ENCODE data around the gene SMG6. TPM values are rescaled to one million over a fixed set of nuclear protein-coding genes. Genes with fewer than 3 reads are reported as not detected.

SMG6 gene
- total and polyA plus RNA-seq, 2 of the 13 experiments (the other 11 are each of a cell fraction or from before 2014, with no cell fraction given) = 4.6 to 14.6 TPM

DNA sequence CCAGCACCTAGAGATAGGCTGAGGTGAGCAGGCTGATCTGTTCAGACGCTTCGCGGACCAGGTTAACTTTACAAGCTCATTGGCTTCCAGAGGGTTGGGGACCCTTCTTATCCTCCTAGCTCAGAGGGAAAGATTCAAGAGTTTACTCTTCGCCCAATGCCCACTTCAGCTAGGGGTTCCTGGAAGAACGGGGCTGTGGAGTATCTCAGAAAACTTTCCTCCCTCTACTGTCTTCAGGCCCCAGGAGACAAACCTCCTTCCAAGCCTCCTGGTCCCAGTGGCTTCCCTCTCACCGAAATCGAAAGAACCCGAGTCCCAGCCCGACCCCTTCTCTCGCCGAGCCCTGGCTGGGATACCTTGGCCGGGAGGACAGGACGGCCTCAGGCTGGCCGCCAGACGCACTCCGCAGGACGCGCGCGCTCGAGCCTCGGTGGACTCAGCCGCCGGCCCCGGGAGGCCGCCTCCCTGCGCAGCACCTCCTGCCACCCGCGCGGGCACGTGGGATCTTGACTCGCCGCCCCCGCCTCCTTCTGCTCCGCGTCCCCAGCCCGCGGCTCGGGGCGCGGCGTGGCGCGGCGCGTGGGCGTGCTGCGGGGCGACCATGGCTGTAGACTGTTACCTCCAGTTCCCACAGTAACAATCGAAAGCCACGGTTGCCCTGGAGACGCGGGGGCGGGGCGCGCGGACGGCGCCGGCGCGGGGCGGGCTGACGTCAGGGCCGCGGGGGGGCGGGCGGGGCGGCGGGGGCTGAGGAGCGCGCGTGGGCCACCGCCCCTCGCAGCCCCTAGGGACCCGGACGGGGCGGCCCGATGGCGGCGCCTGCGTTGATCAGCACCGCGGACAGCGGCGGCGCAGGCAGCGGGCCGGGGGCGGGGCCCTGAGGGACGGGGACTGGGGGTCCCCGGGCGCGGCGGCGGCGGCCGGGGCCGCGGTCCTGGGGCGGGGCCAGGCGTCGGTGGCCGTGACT, 254.0 kb downstream of the SMG6 start (continued):
- TF ChIP-seq, protein P1, sequence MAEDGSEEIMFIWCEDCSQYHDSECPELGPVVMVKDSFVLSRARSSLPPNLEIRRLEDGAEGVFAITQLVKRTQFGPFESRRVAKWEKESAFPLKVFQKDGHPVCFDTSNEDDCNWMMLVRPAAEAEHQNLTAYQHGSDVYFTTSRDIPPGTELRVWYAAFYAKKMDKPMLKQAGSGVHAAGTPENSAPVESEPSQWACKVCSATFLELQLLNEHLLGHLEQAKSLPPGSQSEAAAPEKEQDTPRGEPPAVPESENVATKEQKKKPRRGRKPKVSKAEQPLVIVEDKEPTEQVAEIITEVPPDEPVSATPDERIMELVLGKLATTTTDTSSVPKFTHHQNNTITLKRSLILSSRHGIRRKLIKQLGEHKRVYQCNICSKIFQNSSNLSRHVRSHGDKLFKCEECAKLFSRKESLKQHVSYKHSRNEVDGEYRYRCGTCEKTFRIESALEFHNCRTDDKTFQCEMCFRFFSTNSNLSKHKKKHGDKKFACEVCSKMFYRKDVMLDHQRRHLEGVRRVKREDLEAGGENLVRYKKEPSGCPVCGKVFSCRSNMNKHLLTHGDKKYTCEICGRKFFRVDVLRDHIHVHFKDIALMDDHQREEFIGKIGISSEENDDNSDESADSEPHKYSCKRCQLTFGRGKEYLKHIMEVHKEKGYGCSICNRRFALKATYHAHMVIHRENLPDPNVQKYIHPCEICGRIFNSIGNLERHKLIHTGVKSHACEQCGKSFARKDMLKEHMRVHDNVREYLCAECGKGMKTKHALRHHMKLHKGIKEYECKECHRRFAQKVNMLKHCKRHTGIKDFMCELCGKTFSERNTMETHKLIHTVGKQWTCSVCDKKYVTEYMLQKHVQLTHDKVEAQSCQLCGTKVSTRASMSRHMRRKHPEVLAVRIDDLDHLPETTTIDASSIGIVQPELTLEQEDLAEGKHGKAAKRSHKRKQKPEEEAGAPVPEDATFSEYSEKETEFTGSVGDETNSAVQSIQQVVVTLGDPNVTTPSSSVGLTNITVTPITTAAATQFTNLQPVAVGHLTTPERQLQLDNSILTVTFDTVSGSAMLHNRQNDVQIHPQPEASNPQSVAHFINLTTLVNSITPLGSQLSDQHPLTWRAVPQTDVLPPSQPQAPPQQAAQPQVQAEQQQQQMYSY (CRISPR knock-in tag; IDR thresholded peaks at IDR 0.05) = no peak
- TF ChIP-seq, protein P2, sequence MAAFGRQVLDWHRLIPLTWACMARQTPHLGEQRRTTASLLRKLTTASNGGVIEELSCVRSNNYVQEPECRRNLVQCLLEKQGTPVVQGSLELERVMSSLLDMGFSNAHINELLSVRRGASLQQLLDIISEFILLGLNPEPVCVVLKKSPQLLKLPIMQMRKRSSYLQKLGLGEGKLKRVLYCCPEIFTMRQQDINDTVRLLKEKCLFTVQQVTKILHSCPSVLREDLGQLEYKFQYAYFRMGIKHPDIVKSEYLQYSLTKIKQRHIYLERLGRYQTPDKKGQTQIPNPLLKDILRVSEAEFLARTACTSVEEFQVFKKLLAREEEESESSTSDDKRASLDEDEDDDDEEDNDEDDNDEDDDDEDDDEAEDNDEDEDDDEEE (CRISPR knock-in tag; IDR thresholded peaks at IDR 0.05) = 0 out of 2 replicates have a peak, but pooled peaks have one; percentile 53
- TF ChIP-seq ZNF331 (CRISPR knock-in tag; IDR thresholded peaks at IDR 0.05) (no peak; the same call in 1 of the 2 replicates), PPARG (CRISPR knock-in tag; conservative IDR thresholded peaks at IDR 0.05) (no peak), ZNF749 (CRISPR knock-in tag; IDR thresholded peaks at IDR 0.05; ENCODE audit: borderline replicate concordance) (no peak; the same call in 1 of the 2 replicates), GATAD1 (CRISPR knock-in tag; IDR thresholded peaks at IDR 0.05) (no peak), SP140L (CRISPR knock-in tag; IDR thresholded peaks at IDR 0.05; ENCODE audit: borderline replicate concordance) (no peak), ZNF557 (CRISPR knock-in tag; IDR thresholded peaks at IDR 0.05) (no peak), MEF2D (CRISPR knock-in tag; IDR thresholded peaks at IDR 0.05) (no peak), ZNF614 (CRISPR knock-in tag; IDR thresholded peaks at IDR 0.05; ENCODE audit: borderline replicate concordance) (no peak), ZNF256 (CRISPR knock-in tag; conservative IDR thresholded peaks at IDR 0.05) (no peak), SAFB2 (CRISPR knock-in tag; IDR thresholded peaks at IDR 0.05; ENCODE audit: borderline replicate concordance, low read depth) (0 out of 2 replicates have a peak, but pooled peaks have one; percentile 4)
- TF ChIP-seq, protein P3, sequence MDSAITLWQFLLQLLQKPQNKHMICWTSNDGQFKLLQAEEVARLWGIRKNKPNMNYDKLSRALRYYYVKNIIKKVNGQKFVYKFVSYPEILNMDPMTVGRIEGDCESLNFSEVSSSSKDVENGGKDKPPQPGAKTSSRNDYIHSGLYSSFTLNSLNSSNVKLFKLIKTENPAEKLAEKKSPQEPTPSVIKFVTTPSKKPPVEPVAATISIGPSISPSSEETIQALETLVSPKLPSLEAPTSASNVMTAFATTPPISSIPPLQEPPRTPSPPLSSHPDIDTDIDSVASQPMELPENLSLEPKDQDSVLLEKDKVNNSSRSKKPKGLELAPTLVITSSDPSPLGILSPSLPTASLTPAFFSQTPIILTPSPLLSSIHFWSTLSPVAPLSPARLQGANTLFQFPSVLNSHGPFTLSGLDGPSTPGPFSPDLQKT (CRISPR knock-in tag; IDR thresholded peaks at IDR 0.05; ENCODE audit: borderline replicate concordance) = no peak
- TF ChIP-seq, protein P4, sequence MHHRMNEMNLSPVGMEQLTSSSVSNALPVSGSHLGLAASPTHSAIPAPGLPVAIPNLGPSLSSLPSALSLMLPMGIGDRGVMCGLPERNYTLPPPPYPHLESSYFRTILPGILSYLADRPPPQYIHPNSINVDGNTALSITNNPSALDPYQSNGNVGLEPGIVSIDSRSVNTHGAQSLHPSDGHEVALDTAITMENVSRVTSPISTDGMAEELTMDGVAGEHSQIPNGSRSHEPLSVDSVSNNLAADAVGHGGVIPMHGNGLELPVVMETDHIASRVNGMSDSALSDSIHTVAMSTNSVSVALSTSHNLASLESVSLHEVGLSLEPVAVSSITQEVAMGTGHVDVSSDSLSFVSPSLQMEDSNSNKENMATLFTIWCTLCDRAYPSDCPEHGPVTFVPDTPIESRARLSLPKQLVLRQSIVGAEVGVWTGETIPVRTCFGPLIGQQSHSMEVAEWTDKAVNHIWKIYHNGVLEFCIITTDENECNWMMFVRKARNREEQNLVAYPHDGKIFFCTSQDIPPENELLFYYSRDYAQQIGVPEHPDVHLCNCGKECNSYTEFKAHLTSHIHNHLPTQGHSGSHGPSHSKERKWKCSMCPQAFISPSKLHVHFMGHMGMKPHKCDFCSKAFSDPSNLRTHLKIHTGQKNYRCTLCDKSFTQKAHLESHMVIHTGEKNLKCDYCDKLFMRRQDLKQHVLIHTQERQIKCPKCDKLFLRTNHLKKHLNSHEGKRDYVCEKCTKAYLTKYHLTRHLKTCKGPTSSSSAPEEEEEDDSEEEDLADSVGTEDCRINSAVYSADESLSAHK (CRISPR knock-in tag; IDR thresholded peaks at IDR 0.05; ENCODE audit: borderline replicate concordance) = no peak
- TF ChIP-seq, protein P5, sequence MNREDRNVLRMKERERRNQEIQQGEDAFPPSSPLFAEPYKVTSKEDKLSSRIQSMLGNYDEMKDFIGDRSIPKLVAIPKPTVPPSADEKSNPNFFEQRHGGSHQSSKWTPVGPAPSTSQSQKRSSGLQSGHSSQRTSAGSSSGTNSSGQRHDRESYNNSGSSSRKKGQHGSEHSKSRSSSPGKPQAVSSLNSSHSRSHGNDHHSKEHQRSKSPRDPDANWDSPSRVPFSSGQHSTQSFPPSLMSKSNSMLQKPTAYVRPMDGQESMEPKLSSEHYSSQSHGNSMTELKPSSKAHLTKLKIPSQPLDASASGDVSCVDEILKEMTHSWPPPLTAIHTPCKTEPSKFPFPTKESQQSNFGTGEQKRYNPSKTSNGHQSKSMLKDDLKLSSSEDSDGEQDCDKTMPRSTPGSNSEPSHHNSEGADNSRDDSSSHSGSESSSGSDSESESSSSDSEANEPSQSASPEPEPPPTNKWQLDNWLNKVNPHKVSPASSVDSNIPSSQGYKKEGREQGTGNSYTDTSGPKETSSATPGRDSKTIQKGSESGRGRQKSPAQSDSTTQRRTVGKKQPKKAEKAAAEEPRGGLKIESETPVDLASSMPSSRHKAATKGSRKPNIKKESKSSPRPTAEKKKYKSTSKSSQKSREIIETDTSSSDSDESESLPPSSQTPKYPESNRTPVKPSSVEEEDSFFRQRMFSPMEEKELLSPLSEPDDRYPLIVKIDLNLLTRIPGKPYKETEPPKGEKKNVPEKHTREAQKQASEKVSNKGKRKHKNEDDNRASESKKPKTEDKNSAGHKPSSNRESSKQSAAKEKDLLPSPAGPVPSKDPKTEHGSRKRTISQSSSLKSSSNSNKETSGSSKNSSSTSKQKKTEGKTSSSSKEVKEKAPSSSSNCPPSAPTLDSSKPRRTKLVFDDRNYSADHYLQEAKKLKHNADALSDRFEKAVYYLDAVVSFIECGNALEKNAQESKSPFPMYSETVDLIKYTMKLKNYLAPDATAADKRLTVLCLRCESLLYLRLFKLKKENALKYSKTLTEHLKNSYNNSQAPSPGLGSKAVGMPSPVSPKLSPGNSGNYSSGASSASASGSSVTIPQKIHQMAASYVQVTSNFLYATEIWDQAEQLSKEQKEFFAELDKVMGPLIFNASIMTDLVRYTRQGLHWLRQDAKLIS (CRISPR knock-in tag; IDR thresholded peaks at IDR 0.05) = no peak

Measured in HepG2 (cell line).